SK-N-SH treated with all-trans-retinoic acid at 6 μM for 48 hours (cell line): ENCODE results near the gene TDRD3.

Source experiments
- ATAC-seq: fragments of 200-7000 bp; cut with Tn5 transposase; 3 replicates; pipeline ENCODE4 v1.9.1; 2020; ENCODE audit warnings: mild to moderate bottlenecking, moderate library complexity
- ARNTL ChIP-seq: fragments of 450-650 bp; formaldehyde crosslinking; IDR thresholded peaks from 2 replicates; pipeline ENCODE4 v1.5.0; 2020; ENCODE audit warnings: low read depth, mild to moderate bottlenecking, moderate library complexity, borderline replicate concordance
- BACH2 ChIP-seq: fragments of 250-450 bp; sonication (Bioruptor Pico); IDR thresholded peaks from 2 replicates; pipeline ENCODE4 v1.9.0; 2021; ENCODE audit warnings: mild to moderate bottlenecking, borderline replicate concordance
- CSDC2 ChIP-seq: fragments of 250-450 bp; sonication (Bioruptor Pico); IDR thresholded peaks from 2 replicates; pipeline ENCODE4 v1.5.0; 2020; ENCODE audit warnings: mild to moderate bottlenecking, moderate library complexity
- ESRRG ChIP-seq: fragments of 250-450 bp; sonication (Bioruptor Pico); IDR thresholded peaks from 2 replicates; pipeline ENCODE4 v1.6.1; 2021; ENCODE audit warnings: mild to moderate bottlenecking
- GLIS3 ChIP-seq: fragments of 250-450 bp; sonication (Bioruptor Pico); IDR thresholded peaks from 2 replicates; pipeline ENCODE4 v1.5.0; 2020; ENCODE audit warnings: mild to moderate bottlenecking, moderate library complexity
- ISL1 ChIP-seq: fragments of 250-450 bp; sonication (Bioruptor Pico); IDR thresholded peaks from 2 replicates; pipeline ENCODE4 v2.1.2; 2022; ENCODE audit warnings: mild to moderate bottlenecking, moderate library complexity
- OSR1 ChIP-seq: fragments of 250-450 bp; sonication (Bioruptor Pico); IDR thresholded peaks from 2 replicates; pipeline ENCODE4 v1.8.0; 2022; ENCODE audit warnings: moderate library complexity, mild to moderate bottlenecking, inconsistent platforms
- PPARA ChIP-seq: fragments of 250-450 bp; sonication (Bioruptor Pico); IDR thresholded peaks from 2 replicates; pipeline ENCODE4 v1.5.0; 2020; ENCODE audit warnings: mild to moderate bottlenecking, borderline replicate concordance
- RARB ChIP-seq: fragments of 250-450 bp; sonication (Bioruptor Pico); IDR thresholded peaks from 2 replicates; pipeline ENCODE4 v1.8.0; 2021; ENCODE audit warnings: mild to moderate bottlenecking, moderate library complexity
- SNAI2 ChIP-seq: fragments of 250-450 bp; sonication (Bioruptor Pico); IDR thresholded peaks from 2 replicates; pipeline ENCODE4 v1.5.0; 2020; ENCODE audit warnings: mild to moderate bottlenecking, moderate library complexity
- TCF4 ChIP-seq: fragments of 250-450 bp; sonication (Bioruptor Pico); IDR thresholded peaks from 2 replicates; pipeline ENCODE4 v1.8.0; 2021; ENCODE audit warnings: mild to moderate bottlenecking, moderate library complexity, borderline replicate concordance
- ZC3H10 ChIP-seq: fragments of 250-450 bp; sonication (Bioruptor Pico); IDR thresholded peaks from 2 replicates; pipeline ENCODE4 v1.5.1; 2021; ENCODE audit warnings: mild to moderate bottlenecking, moderate library complexity
- ZFP3 ChIP-seq: fragments of 250-450 bp; sonication (Bioruptor Pico); IDR thresholded peaks from 2 replicates; pipeline ENCODE4 v1.5.0; 2020; ENCODE audit warnings: mild to moderate bottlenecking, moderate library complexity
- ZFP30 ChIP-seq: fragments of 450-650 bp; formaldehyde crosslinking; IDR thresholded peaks from 2 replicates; pipeline ENCODE4 v1.5.0; 2022; ENCODE audit warnings: mild to moderate bottlenecking, moderate library complexity
- ZNF565 ChIP-seq: fragments of 450-650 bp; formaldehyde crosslinking; conservative IDR thresholded peaks from 2 replicates; pipeline ENCODE4 v1.5.0; 2020; ENCODE audit warnings: low read depth, mild to moderate bottlenecking, moderate library complexity
- ZNF70 ChIP-seq: fragments of 450-650 bp; formaldehyde crosslinking; IDR thresholded peaks from 2 replicates; pipeline ENCODE4 v1.5.0; 2020; ENCODE audit warnings: mild to moderate bottlenecking, moderate library complexity
- ZNF8 ChIP-seq: fragments of 450-650 bp; formaldehyde crosslinking; IDR thresholded peaks from 2 replicates; pipeline ENCODE4 v1.5.0; 2020; ENCODE audit warnings: mild to moderate bottlenecking, moderate library complexity
- TF ChIP-seq, protein P1 (sequence below): fragments of 250-450 bp; sonication (Bioruptor Pico); IDR thresholded peaks from 2 replicates; pipeline ENCODE4 v1.8.0; 2021; ENCODE audit warnings: low read depth, mild to moderate bottlenecking, moderate library complexity, borderline replicate concordance
- TF ChIP-seq, protein P2 (sequence below): fragments of 250-450 bp; sonication (Bioruptor Pico); IDR thresholded peaks from 2 replicates; pipeline ENCODE4 v1.8.0; 2020; ENCODE audit warnings: mild to moderate bottlenecking, moderate library complexity, borderline replicate concordance
- TF ChIP-seq, protein P3 (sequence below): fragments of 250-450 bp; sonication (Bioruptor Pico); IDR thresholded peaks from 2 replicates; pipeline ENCODE4 v1.5.0; 2020; ENCODE audit warnings: mild to moderate bottlenecking, moderate library complexity
- TF ChIP-seq, protein P4 (sequence below): fragments of 250-450 bp; sonication (Bioruptor Pico); IDR thresholded peaks from 2 replicates; pipeline ENCODE4 v1.5.1; 2020; ENCODE audit warnings: low read depth, mild to moderate bottlenecking, moderate library complexity

The TDRD3 gene

DNA sequence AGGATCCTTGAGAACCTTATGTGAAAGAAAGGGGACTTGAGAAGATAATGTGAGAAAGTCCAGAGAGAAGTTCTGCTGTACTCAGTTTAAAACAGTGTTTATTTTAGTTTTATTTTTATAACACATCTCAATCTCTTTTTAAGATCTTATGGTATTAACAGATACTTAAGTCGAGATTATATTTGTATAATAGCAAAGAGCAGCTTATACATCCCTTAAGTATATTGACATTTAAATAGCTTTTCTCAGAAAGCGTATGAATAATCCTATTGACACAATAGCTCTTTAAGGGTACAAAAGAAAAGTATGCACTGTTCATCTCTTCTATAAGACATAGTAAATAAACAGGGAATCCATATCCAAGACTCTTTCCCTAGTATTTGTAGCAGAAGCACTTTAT is 42.2 kb downstream of the TDRD3 start:
- ATAC-seq = no peak
- TF ChIP-seq SNAI2 (CRISPR knock-in tag) = no peak

DNA sequence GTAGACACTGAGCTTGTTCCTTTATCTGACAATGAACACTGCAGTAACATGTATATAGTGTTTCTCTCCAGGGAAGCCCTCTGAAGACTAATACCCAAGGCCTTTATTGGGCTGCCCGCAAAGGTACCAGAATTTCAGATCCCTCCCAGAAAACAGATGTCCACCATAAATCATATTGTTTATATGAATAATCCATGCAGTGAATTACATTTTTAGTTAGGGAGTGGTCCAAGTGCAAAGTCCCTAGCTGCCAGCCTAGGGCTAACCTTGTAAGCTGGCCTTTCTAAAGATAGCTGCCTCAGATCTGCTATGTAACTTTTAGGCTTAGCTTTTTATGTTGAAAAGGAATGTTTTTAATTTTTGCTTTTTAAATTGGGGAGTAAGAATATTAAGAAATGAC is 44.7 kb downstream of the TDRD3 start:
- no peak for ATAC-seq
- TF ChIP-seq ISL1 (CRISPR knock-in tag) (no peak), ARNTL (CRISPR knock-in tag) (no peak), BACH2 (CRISPR knock-in tag) (no peak), ZNF8 (CRISPR knock-in tag) (no peak), ZC3H10 (CRISPR knock-in tag) (no peak), ESRRG (CRISPR knock-in tag) (no peak), OSR1 (CRISPR knock-in tag) (no peak), CSDC2 (CRISPR knock-in tag) (no peak), ZNF565 (CRISPR knock-in tag) (no peak), RARB (CRISPR knock-in tag) (no peak), TCF4 (CRISPR knock-in tag) (no peak), GLIS3 (CRISPR knock-in tag) (no peak), ZNF70 (CRISPR knock-in tag) (no peak), PPARA (CRISPR knock-in tag) (no peak), ZFP3 (no peak), ZFP30 (CRISPR knock-in tag) (no peak)
- TF ChIP-seq, protein P1, sequence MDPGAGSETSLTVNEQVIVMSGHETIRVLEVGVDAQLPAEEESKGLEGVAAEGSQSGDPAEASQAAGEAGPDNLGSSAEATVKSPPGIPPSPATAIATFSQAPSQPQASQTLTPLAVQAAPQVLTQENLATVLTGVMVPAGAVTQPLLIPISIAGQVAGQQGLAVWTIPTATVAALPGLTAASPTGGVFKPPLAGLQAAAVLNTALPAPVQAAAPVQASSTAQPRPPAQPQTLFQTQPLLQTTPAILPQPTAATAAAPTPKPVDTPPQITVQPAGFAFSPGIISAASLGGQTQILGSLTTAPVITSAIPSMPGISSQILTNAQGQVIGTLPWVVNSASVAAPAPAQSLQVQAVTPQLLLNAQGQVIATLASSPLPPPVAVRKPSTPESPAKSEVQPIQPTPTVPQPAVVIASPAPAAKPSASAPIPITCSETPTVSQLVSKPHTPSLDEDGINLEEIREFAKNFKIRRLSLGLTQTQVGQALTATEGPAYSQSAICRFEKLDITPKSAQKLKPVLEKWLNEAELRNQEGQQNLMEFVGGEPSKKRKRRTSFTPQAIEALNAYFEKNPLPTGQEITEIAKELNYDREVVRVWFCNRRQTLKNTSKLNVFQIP = no peak
- TF ChIP-seq, protein P2, sequence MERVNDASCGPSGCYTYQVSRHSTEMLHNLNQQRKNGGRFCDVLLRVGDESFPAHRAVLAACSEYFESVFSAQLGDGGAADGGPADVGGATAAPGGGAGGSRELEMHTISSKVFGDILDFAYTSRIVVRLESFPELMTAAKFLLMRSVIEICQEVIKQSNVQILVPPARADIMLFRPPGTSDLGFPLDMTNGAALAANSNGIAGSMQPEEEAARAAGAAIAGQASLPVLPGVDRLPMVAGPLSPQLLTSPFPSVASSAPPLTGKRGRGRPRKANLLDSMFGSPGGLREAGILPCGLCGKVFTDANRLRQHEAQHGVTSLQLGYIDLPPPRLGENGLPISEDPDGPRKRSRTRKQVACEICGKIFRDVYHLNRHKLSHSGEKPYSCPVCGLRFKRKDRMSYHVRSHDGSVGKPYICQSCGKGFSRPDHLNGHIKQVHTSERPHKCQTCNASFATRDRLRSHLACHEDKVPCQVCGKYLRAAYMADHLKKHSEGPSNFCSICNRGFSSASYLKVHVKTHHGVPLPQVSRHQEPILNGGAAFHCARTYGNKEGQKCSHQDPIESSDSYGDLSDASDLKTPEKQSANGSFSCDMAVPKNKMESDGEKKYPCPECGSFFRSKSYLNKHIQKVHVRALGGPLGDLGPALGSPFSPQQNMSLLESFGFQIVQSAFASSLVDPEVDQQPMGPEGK (CRISPR knock-in tag) = no peak
- TF ChIP-seq, protein P3, sequence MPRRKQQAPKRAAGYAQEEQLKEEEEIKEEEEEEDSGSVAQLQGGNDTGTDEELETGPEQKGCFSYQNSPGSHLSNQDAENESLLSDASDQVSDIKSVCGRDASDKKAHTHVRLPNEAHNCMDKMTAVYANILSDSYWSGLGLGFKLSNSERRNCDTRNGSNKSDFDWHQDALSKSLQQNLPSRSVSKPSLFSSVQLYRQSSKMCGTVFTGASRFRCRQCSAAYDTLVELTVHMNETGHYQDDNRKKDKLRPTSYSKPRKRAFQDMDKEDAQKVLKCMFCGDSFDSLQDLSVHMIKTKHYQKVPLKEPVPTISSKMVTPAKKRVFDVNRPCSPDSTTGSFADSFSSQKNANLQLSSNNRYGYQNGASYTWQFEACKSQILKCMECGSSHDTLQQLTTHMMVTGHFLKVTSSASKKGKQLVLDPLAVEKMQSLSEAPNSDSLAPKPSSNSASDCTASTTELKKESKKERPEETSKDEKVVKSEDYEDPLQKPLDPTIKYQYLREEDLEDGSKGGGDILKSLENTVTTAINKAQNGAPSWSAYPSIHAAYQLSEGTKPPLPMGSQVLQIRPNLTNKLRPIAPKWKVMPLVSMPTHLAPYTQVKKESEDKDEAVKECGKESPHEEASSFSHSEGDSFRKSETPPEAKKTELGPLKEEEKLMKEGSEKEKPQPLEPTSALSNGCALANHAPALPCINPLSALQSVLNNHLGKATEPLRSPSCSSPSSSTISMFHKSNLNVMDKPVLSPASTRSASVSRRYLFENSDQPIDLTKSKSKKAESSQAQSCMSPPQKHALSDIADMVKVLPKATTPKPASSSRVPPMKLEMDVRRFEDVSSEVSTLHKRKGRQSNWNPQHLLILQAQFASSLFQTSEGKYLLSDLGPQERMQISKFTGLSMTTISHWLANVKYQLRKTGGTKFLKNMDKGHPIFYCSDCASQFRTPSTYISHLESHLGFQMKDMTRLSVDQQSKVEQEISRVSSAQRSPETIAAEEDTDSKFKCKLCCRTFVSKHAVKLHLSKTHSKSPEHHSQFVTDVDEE (CRISPR knock-in tag) = no peak
- TF ChIP-seq, protein P4, sequence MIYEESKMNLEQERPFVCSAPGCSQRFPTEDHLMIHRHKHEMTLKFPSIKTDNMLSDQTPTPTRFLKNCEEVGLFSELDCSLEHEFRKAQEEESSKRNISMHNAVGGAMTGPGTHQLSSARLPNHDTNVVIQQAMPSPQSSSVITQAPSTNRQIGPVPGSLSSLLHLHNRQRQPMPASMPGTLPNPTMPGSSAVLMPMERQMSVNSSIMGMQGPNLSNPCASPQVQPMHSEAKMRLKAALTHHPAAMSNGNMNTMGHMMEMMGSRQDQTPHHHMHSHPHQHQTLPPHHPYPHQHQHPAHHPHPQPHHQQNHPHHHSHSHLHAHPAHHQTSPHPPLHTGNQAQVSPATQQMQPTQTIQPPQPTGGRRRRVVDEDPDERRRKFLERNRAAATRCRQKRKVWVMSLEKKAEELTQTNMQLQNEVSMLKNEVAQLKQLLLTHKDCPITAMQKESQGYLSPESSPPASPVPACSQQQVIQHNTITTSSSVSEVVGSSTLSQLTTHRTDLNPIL (CRISPR knock-in tag) = no peak

DNA sequence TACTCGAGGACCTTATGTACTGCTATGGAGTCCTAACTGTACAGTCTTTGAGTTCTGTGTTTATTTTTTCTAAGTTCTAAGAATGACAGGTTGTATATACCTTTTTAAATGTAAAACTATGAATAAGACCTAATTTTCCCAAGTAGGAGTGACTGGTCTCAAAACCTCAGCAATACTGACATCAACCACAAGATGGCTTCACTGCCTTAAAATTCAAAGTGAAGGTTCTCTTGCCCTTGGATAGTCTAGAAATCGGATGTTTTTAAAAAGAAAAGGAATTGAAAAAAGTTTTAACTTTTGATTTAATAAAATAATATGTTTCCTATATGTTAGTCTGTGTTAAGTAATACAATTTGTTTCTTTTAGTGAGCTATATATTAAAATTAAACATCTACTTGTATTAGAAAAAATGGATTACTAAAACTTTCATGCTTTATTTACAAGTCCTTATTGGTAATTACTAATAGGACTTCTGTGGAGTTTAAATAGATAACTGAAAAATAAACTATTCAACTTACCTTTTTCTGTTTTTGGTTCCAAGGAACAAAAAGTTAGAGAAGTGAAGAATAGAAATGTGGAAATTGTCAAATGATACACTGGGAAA is 52.0 kb downstream of the TDRD3 start:
- TF ChIP-seq PPARA (CRISPR knock-in tag) = no peak
- no peak for TF ChIP-seq CSDC2 (CRISPR knock-in tag)
- TF ChIP-seq ZNF565 (CRISPR knock-in tag) = no peak
- TF ChIP-seq, protein P4 (CRISPR knock-in tag) = no peak
- TF ChIP-seq, protein P3 (CRISPR knock-in tag) = no peak
- TF ChIP-seq, protein P1 = no peak
- no peak for TF ChIP-seq OSR1 (CRISPR knock-in tag)
- TF ChIP-seq ZFP30 (CRISPR knock-in tag) = no peak
- no peak for TF ChIP-seq RARB (CRISPR knock-in tag)
- no peak for TF ChIP-seq ZNF8 (CRISPR knock-in tag)
- TF ChIP-seq, protein P2 (CRISPR knock-in tag) = no peak
- ATAC-seq = peak; percentile 83
